ENCODE measurements around the gene TPM1. TPM values are rescaled to one million over a fixed set of nuclear protein-coding genes. Genes with fewer than 3 reads are reported as not detected.

The TPM1 gene
- total RNA-seq, 1 donor from 2014 or later: 106 TPM

- TF ChIP-seq CTCF (IDR thresholded peaks at IDR 0.05; ENCODE audit: unreplicated experiment): peak; percentile 95
- Mint-ChIP-seq H3K4me3 (ENCODE audit: unreplicated experiment) (peak overlapping the region; percentile 86), H3K9me3 (ENCODE audit: unreplicated experiment) (no peaks in the 10 kb centered on the region), H3K36me3 (ENCODE audit: low read depth, unreplicated experiment) (peaks cover 5% of the 10 kb centered on the region), H3K27me3 (ENCODE audit: unreplicated experiment) (peaks cover 22% of the 10 kb centered on the region), H3K4me1 (ENCODE audit: unreplicated experiment) (peaks cover 35% of the 10 kb centered on the region), H3K27ac (ENCODE audit: unreplicated experiment) (no peak overlapping the region)
- peak; percentile 92 for DNase-seq (ENCODE audit: low spot score)
Measured at GRCh38 chr15:63048115-63048775, 5.7 kb downstream of the TPM1 start.

GRCh38 chr15:63048776-63049665 lies 6.5 kb downstream of the TPM1 start:
- H3K9me3 Mint-ChIP-seq (ENCODE audit: unreplicated experiment): no peaks in the 10 kb centered on the region
- peaks cover 5% of the 10 kb centered on the region for H3K36me3 Mint-ChIP-seq (ENCODE audit: low read depth, unreplicated experiment)
- H3K27ac Mint-ChIP-seq (ENCODE audit: unreplicated experiment): peak overlapping the region; percentile 68
- H3K27me3 Mint-ChIP-seq (ENCODE audit: unreplicated experiment): peaks cover 22% of the 10 kb centered on the region
- no peak for TF ChIP-seq CTCF (IDR thresholded peaks at IDR 0.05; ENCODE audit: unreplicated experiment)
- H3K4me1 Mint-ChIP-seq (ENCODE audit: unreplicated experiment): peaks cover 35% of the 10 kb centered on the region
- peak overlapping the region; percentile 96 for H3K4me3 Mint-ChIP-seq (ENCODE audit: unreplicated experiment)
- peak; percentile 30 for DNase-seq (ENCODE audit: low spot score)

- TF ChIP-seq CTCF (IDR thresholded peaks at IDR 0.05; ENCODE audit: unreplicated experiment): no peak
- H3K4me3 Mint-ChIP-seq (ENCODE audit: unreplicated experiment): no peak overlapping the region
- H3K27me3 Mint-ChIP-seq (ENCODE audit: unreplicated experiment): peaks cover 17% of the 10 kb centered on the region
- no peak overlapping the region for H3K27ac Mint-ChIP-seq (ENCODE audit: unreplicated experiment)
- no peak for DNase-seq (ENCODE audit: low spot score)
- H3K9me3 Mint-ChIP-seq (ENCODE audit: unreplicated experiment): no peaks in the 10 kb centered on the region
- H3K36me3 Mint-ChIP-seq (ENCODE audit: low read depth, unreplicated experiment): peaks cover 5% of the 10 kb centered on the region
- H3K4me1 Mint-ChIP-seq (ENCODE audit: unreplicated experiment): peaks cover 35% of the 10 kb centered on the region
Measured at GRCh38 chr15:63049783-63050371, 7.3 kb downstream of the TPM1 start.

GRCh38 chr15:63050731-63051155 lies 8.2 kb downstream of the TPM1 start:
- Mint-ChIP-seq H3K4me3 (ENCODE audit: unreplicated experiment) (no peak overlapping the region), H3K27me3 (ENCODE audit: unreplicated experiment) (peaks cover 11% of the 10 kb centered on the region), H3K36me3 (ENCODE audit: low read depth, unreplicated experiment) (peaks cover 5% of the 10 kb centered on the region), H3K9me3 (ENCODE audit: unreplicated experiment) (no peaks in the 10 kb centered on the region), H3K4me1 (ENCODE audit: unreplicated experiment) (peaks cover 29% of the 10 kb centered on the region), H3K27ac (ENCODE audit: unreplicated experiment) (no peak overlapping the region)
- DNase-seq (ENCODE audit: low spot score): no peak
- no peak for TF ChIP-seq CTCF (IDR thresholded peaks at IDR 0.05; ENCODE audit: unreplicated experiment)

Measured in endothelial cell (in vitro differentiated cells).